Kidney (tissue), 14 donors: ENCODE measurements around the gene SLC17A9. TPM values are rescaled to one million over a fixed set of nuclear protein-coding genes. Genes with fewer than 3 reads are reported as not detected.
A peak's percentile ranks its signal among the peaks of the same experiment; 100 is the strongest.

Experiments
- DNase-seq, 5 donors: peaks; one replicate each; pipeline ENCODE4 v3.0.0-alpha.2; 2013 to 2020
- FAIRE-seq: peaks from 2 replicates; lab custom pipeline; 2012; peaks lifted over from hg19 to GRCh38; lab: Jason Lieb, UNC
- H3K27ac ChIP-seq, 2 donors: one replicate each; pipeline ENCODE4 v1.7.0; 2013; ENCODE audit warnings: low read depth in 2 of 2, low read length in 2 of 2, inconsistent platforms in 1 of 2
- H3K27me3 ChIP-seq: one replicate; pipeline ENCODE4 v1.7.1; 2013; ENCODE audit warnings: low read length, inconsistent platforms; ENCODE audit not compliant: control insufficient read depth, insufficient read depth
- H3K36me3 ChIP-seq, 3 donors: one replicate each; pipeline versions ENCODE4 v1.7.0 to v1.7.1; 2013; ENCODE audit warnings: low read length in 3 of 3, control low read depth in 1 of 3, inconsistent platforms in 1 of 3; ENCODE audit not compliant: insufficient read depth in 3 of 3, control insufficient read depth in 2 of 3
- H3K4me1 ChIP-seq, 3 donors: one replicate each; pipeline versions ENCODE4 v1.7.0 to v1.7.1; 2013; ENCODE audit warnings: low read length in 3 of 3, inconsistent platforms in 1 of 3, low read depth in 1 of 3; ENCODE audit not compliant: control insufficient read depth in 2 of 3, insufficient read depth in 2 of 3
- H3K4me3 ChIP-seq, 3 donors: one replicate each; pipeline versions ENCODE4 v1.7.0 to v1.8.1; 2013; ENCODE audit warnings: low read length in 3 of 3, control low read depth in 1 of 3, inconsistent platforms in 1 of 3
- H3K9ac ChIP-seq, 3 donors: one replicate each; pipeline versions ENCODE4 v1.7.0 to v1.7.1; 2013; ENCODE audit warnings: low read length in 3 of 3, control low read depth in 1 of 3, inconsistent platforms in 1 of 3
- H3K9me3 ChIP-seq, 3 donors: one replicate each; pipeline versions ENCODE4 v1.7.0 to v1.7.1; 2013; ENCODE audit warnings: low read length in 3 of 3, control low read depth in 1 of 3, inconsistent platforms in 1 of 3; ENCODE audit not compliant: control insufficient read depth in 2 of 3, insufficient read depth in 1 of 3
- CTCF ChIP-seq: IDR thresholded peaks from 3 replicates; pipeline ENCODE4 v1.5.1; 2012; ENCODE audit warnings: mild to moderate bottlenecking, moderate library complexity, borderline replicate concordance; ENCODE audit not compliant: insufficient read depth; ENCODE audit errors: extremely low read depth
- intact Hi-C: fragments of 100-400 bp; cut with DNase I; formaldehyde crosslinking; loops from one replicate; pipeline ENCODE4 v1.11.1; 2022
- polyA plus RNA-seq: library from polyadenylated mRNA; stranded (reverse); fragments of 350-450 nt; fragmentation: Illumina TruSeq; extraction: RNeasy Lipid Tissue Mini Kit (QIAGEN cat#74804); gene quantifications from one replicate; pipeline ENCODE4 v1.2.3, GENCODE V29; 2014; ENCODE audit warnings: low read depth, low replicate concordance; ENCODE audit not compliant: insufficient read depth
- total RNA-seq: library from RNA; stranded (reverse); fragmentation: NEBNext Ultra II Directional; extraction: Animal tissue kit (Norgen Biotek cat#: 25700); gene quantifications from one replicate; pipeline ENCODE4 v1.2.1, GENCODE V29; 2021
- donor health status: control.
- donor health status: control.
- donor health status: control.
- donor health status: control.
- donor health status: control.
- donor health status: DM: yes; HTN: yes; CAD: no.
- donor health status: Normal renal cell carcinoma (clear cell type).

The SLC17A9 gene
- total and polyA plus RNA-seq, 2 donors from 2014 or later = 2.0 to 9.5 TPM

DNA sequence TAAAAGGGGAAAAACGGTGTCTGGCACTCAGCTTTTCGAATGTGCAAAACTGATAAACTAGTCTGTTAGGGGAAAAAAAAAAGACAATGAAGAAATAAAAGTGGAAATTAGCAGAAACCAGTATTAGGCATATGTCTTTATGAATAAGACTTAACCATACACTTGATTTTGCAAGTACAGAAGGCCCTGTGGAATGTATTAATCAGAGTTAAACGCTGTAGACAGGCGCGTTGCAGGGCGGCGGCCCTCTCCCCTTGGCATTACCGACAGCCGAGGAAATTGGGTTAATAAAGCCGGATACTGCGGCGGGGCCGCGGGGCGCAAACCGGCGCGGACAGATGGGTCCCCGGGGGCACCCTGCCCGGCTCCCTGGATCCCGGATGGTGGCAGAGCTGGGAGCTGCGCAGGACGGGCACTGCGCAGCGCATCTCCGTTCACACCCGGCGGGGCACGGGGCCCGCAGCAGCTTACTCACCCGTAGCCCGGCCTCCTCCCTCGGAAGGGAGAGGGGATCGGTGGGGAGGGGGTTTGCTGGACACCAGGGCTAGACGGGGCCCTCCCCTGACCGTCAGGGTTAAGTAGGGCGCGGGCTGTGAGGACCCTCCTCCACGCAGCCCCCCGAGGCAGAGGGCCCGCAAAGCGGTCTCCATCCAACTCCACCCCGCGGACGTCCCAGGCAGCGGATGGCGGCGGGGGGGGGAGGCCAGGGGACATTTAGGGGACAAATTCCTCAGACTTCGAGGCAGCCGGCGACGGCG is 52.3 kb downstream of the SLC17A9 start:
- peaks cover 48% of the 10 kb centered on the region for H3K27me3 ChIP-seq
- no peak for FAIRE-seq
- TF ChIP-seq CTCF = no peak
- intact Hi-C loops = loop anchor here (10.0 kb wide), 1 partner anchor 110 kb away; no protein-coding TSS in a partner anchor
- H3K9ac ChIP-seq = no peak overlapping the region
- no peak overlapping the region for H3K27ac ChIP-seq
- H3K9me3 ChIP-seq = no peaks in the 10 kb centered on the region
- no peaks in the 10 kb centered on the region for H3K4me1 ChIP-seq
- no peaks in the 10 kb centered on the region for H3K36me3 ChIP-seq
- H3K4me3 ChIP-seq = no peak overlapping the region
- no peak for DNase-seq

- peaks cover 52% of the 10 kb centered on the region for H3K27me3 ChIP-seq
These were observed 52.9 kb downstream of the SLC17A9 start for GRCh38 chr20:63005365-63005861.

GRCh38 chr20:63005862-63006539 is 53.5 kb downstream of the SLC17A9 start:
- DNase-seq = peak in 1 of 5 donors; percentile 67

More at GRCh38 chr20:63005365-63005861, 52.9 kb downstream of the SLC17A9 start:
- no peak overlapping the region for H3K27ac ChIP-seq
- FAIRE-seq (no peak), DNase-seq (peak in 1 of 5 donors; percentile 71)
- H3K9ac ChIP-seq = no peak overlapping the region
- intact Hi-C loops = loop anchor here (10.0 kb wide), 1 partner anchor 111 kb away; no protein-coding TSS in a partner anchor
- TF ChIP-seq CTCF = no peak
- H3K4me3 ChIP-seq = no peak overlapping the region
- H3K9me3 ChIP-seq = no peaks in the 10 kb centered on the region
- no peaks in the 10 kb centered on the region for H3K36me3 ChIP-seq
- no peaks in the 10 kb centered on the region for H3K4me1 ChIP-seq

More at GRCh38 chr20:63005862-63006539, 53.5 kb downstream of the SLC17A9 start:
- Histone ChIP-seq H3K4me3 (no peak overlapping the region), H3K36me3 (no peaks in the 10 kb centered on the region), H3K27ac (no peak overlapping the region), H3K27me3 (peaks cover 51% of the 10 kb centered on the region), H3K9me3 (no peaks in the 10 kb centered on the region), H3K4me1 (no peaks in the 10 kb centered on the region), H3K9ac (no peak overlapping the region)
- TF ChIP-seq CTCF = no peak
- no peak for FAIRE-seq
- intact Hi-C loops = loop anchor here (10.0 kb wide), 1 partner anchor 111 kb away; no protein-coding TSS in a partner anchor
